BJ (cell line): ENCODE data around the gene LIX1. TPM values are rescaled to one million over a fixed set of nuclear protein-coding genes. Genes with fewer than 3 reads are reported as not detected.

Experiments used
- CTCF ChIA-PET: fragments of 350-600 bp; formaldehyde crosslinking; extraction: SDS; loops from one replicate; lab custom pipeline; 2021; ENCODE audit warnings: antibody characterized with exemption, inconsistent platforms; lab: Yijun Ruan, JAX
- POLR2A ChIA-PET: fragments of 300-600 bp; sonication (Branson Sonifier 250); formaldehyde crosslinking; extraction: SDS; loops from one replicate; lab custom pipeline; 2021; ENCODE audit warnings: antibody characterized with exemption; lab: Charles Lee
- DNase-seq: peaks from one replicate; pipeline ENCODE4 v3.0.0-alpha.2; 2011; ENCODE audit warnings: low read depth
- H3K27me3 ChIP-seq: 2 replicates; pipeline ENCODE4 v1.6.0; 2011; ENCODE audit warnings: low read length; ENCODE audit not compliant: control insufficient read depth, insufficient read depth
- H3K36me3 ChIP-seq: 2 replicates; pipeline ENCODE4 v1.5.1; 2011; ENCODE audit warnings: low read length; ENCODE audit not compliant: control insufficient read depth, insufficient read depth
- H3K4me3 ChIP-seq: 2 replicates; pipeline ENCODE4 v1.5.1; 2011; ENCODE audit warnings: low read depth, mild to moderate bottlenecking, control low read depth, low read length
- polyA plus RNA-seq: library from polyadenylated mRNA; depleted of rRNA; stranded (reverse); fragments of >200 nt; gene quantifications from 2 replicates; pipeline ENCODE4 v1.2.3, GENCODE V29; 2011; rRNA removed
- small RNA-seq: library from RNA; depleted of rRNA; stranded (forward); fragments of <200 nt; gene quantifications from one replicate; pipeline ENCODE3, GENCODE V24; 2012; ENCODE audit warnings: low replicate concordance, low read depth; ENCODE audit not compliant: insufficient read length
- TF ChIP-seq, protein P1 (sequence below): IDR thresholded peaks from 2 replicates; pipeline ENCODE4 v1.5.1; 2011; ENCODE audit warnings: low read depth, mild to moderate bottlenecking, control low read depth, inconsistent platforms, low read length, moderate library complexity; ENCODE audit not compliant: insufficient read depth

Gene LIX1
- polyA plus RNA-seq, 1 experiment, result not detected

- ChIA-PET CTCF (no interaction called here), POLR2A (interaction anchor here (0.6 kb wide), 1 partner anchor 24 kb away, joined by 6 read pairs; no protein-coding TSS in a partner anchor)
- H3K4me3 ChIP-seq, result no peak overlapping the region
- DNase-seq, result no peak
- peaks cover 1% of the 10 kb centered on the region; the same call in 1 of the 2 replicates for H3K27me3 ChIP-seq
- no peaks in the 10 kb centered on the region for H3K36me3 ChIP-seq
- TF ChIP-seq, protein P1, sequence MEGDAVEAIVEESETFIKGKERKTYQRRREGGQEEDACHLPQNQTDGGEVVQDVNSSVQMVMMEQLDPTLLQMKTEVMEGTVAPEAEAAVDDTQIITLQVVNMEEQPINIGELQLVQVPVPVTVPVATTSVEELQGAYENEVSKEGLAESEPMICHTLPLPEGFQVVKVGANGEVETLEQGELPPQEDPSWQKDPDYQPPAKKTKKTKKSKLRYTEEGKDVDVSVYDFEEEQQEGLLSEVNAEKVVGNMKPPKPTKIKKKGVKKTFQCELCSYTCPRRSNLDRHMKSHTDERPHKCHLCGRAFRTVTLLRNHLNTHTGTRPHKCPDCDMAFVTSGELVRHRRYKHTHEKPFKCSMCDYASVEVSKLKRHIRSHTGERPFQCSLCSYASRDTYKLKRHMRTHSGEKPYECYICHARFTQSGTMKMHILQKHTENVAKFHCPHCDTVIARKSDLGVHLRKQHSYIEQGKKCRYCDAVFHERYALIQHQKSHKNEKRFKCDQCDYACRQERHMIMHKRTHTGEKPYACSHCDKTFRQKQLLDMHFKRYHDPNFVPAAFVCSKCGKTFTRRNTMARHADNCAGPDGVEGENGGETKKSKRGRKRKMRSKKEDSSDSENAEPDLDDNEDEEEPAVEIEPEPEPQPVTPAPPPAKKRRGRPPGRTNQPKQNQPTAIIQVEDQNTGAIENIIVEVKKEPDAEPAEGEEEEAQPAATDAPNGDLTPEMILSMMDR, result no peak
Observed at GRCh38 chr5:97042996-97043395, 99.4 kb downstream of the LIX1 start.

Small RNA genes lying within 50 kb of the gene (small RNA-seq; reads per million reads assigned to genes)
- gene RNU1-73P, result not detected

Other genes with a start within 250 kb of the LIX1 start
- gene LNPEP, start 206.5 kb downstream of the LIX1 start, polyA plus RNA-seq, result 6.3 and 12.3 TPM in 2 replicates
- 5.7 and 17.3 TPM in 2 replicates for gene RIOK2, start 40.6 kb upstream of the LIX1 start, polyA plus RNA-seq